ENCODE measurements around the gene MOB3A. TPM values are rescaled to one million over a fixed set of nuclear protein-coding genes. Genes with fewer than 3 reads are reported as not detected.

MOB3A gene
- total and polyA plus RNA-seq, 2 of the 13 experiments (the other 11 are each of a cell fraction or from before 2014, with no cell fraction given), result 3.5 to 17.8 TPM

- no peaks in the 10 kb centered on the region for H3K9me3 ChIP-seq (ENCODE audit: low read length)
- in situ Hi-C loops (cut with HindIII; ENCODE audit: extremely low pct_ligation_motif_present, low pct_unique_long_range_greater_than_20kb) (no loop called here), intact Hi-C loops (cut with micrococcal nuclease; ENCODE audit: unreplicated experiment) (no loop called here)
- 94% methylated on average over 29 of the region's 50 CpGs for WGBS (ENCODE audit: low lambda C conversion rate)
- H4K20me1 ChIP-seq (ENCODE audit: insufficient read depth, low read length), result peaks cover 4% of the 10 kb centered on the region; the same call in 1 of the 2 replicates
- no peaks in the 10 kb centered on the region for H3K27me3 ChIP-seq (ENCODE audit: control insufficient read depth in 1 of 2, insufficient read depth in 2 of 2, low read length in 2 of 2)
- no peak overlapping the region for H3K27ac ChIP-seq (ENCODE audit: extremely low read length, insufficient read depth, low read length)
- no peak overlapping the region for H3K4me2 ChIP-seq (ENCODE audit: low read depth, low read length)
- peaks cover 32 to 61% of the 10 kb centered on the region in 2 experiments for H3K36me3 ChIP-seq (replicated peaks in 1 of 2; ENCODE audit: control insufficient read depth in 1 of 2, insufficient read depth in 2 of 2, low read length in 2 of 2)
- ChIA-PET CTCF (ENCODE audit: low intra/inter-chr PET ratio, low total read pairs) (no interaction called here), POLR2A (no interaction called here)
- peaks cover 19% of the 10 kb centered on the region for H3K79me2 ChIP-seq (ENCODE audit: insufficient read depth, low read length)
- no peak overlapping the region for H3K4me3 ChIP-seq (replicated peaks in 1 of 3; ENCODE audit: insufficient read depth in 1 of 3, low read depth in 2 of 3, low read length in 3 of 3)
- no peak for FAIRE-seq
- H2AFZ ChIP-seq (ENCODE audit: low read length), result no peak overlapping the region
- no peak overlapping the region for H3K9ac ChIP-seq (ENCODE audit: insufficient read depth, low read depth, low read length)
- TSS peak; percentile 55 for BruUV-seq (replicated peaks)
- ATAC-seq, result no peak; the same call in 1 of the 3 replicates
- TF ChIP-seq SRSF1 (optimal IDR thresholded peaks at IDR 0.05; ENCODE audit: low read depth, low read length) (no peak), FOXK1 (CRISPR knock-in tag; IDR thresholded peaks at IDR 0.05; ENCODE audit: borderline replicate concordance, low read depth) (no peak), ZBTB37 (CRISPR knock-in tag; IDR thresholded peaks at IDR 0.05) (no peak), KAT8 (CRISPR knock-in tag; IDR thresholded peaks at IDR 0.05) (no peak), ZNF563 (CRISPR knock-in tag; IDR thresholded peaks at IDR 0.05) (no peak), ZNF597 (CRISPR knock-in tag; IDR thresholded peaks at IDR 0.05) (no peak), DNMT1 (CRISPR knock-in tag; IDR thresholded peaks at IDR 0.05) (no peak), ZNF567 (CRISPR knock-in tag; IDR thresholded peaks at IDR 0.05; ENCODE audit: borderline replicate concordance) (no peak), ZBTB38 (CRISPR knock-in tag; IDR thresholded peaks at IDR 0.05) (0 out of 2 replicates have a peak, but pooled peaks have one; percentile 24), GABPB1 (CRISPR knock-in tag; IDR thresholded peaks at IDR 0.05) (peak; percentile 22; the same call in 1 of the 2 replicates), HNRNPLL (IDR thresholded peaks at IDR 0.05; ENCODE audit: low read depth, low read length, poor library complexity, severe bottlenecking) (peak; percentile 24), ZNF790 (CRISPR knock-in tag; IDR thresholded peaks at IDR 0.05; ENCODE audit: borderline replicate concordance) (no peak)
- DNase-seq (ENCODE audit: low spot score), result no peak
- no peaks in the 10 kb centered on the region for H3K4me1 ChIP-seq (ENCODE audit: insufficient read depth, low read length)
These were observed 39.6 kb upstream of the MOB3A start for GRCh38 chr19:2135474-2136402.

All from HepG2 (cell line).